Retinal pigment epithelial cell (primary cell): ENCODE results near the gene SLC9A3.
A peak's percentile ranks its signal among the peaks of the same experiment; 100 is the strongest.

Source experiments
- DNase-seq: peaks from one replicate; pipeline ENCODE4 v3.0.0-alpha.2; 2010; ENCODE audit warnings: low read depth
- H3K4me3 ChIP-seq: 2 replicates; pipeline ENCODE4 v1.5.1; 2011; ENCODE audit warnings: mild to moderate bottlenecking, low read length, control low read depth, moderate library complexity
- CTCF ChIP-seq: conservative IDR thresholded peaks from 2 replicates; pipeline ENCODE4 v1.5.1; 2011; ENCODE audit warnings: low read depth, low read length, control low read depth, inconsistent platforms

Gene SLC9A3

GRCh38 chr5:447501-447900 is 76.7 kb downstream of the SLC9A3 start:
- DNase-seq: no peak
- TF ChIP-seq CTCF: no peak
- no peak overlapping the region for H3K4me3 ChIP-seq

- TF ChIP-seq CTCF: peak; percentile 65
- DNase-seq: no peak
These were observed 77.4 kb downstream of the SLC9A3 start for GRCh38 chr5:446883-447263.

GRCh38 chr5:446066-446882 is 78.0 kb downstream of the SLC9A3 start:
- no peak overlapping the region for H3K4me3 ChIP-seq
- TF ChIP-seq CTCF: no peak
- no peak for DNase-seq

More at GRCh38 chr5:446883-447263, 77.4 kb downstream of the SLC9A3 start:
- no peak overlapping the region for H3K4me3 ChIP-seq

- DNase-seq: no peak
- H3K4me3 ChIP-seq: no peak overlapping the region
- TF ChIP-seq CTCF: no peak
These were observed 78.7 kb downstream of the SLC9A3 start for GRCh38 chr5:445591-445990.

- TF ChIP-seq CTCF: no peak
- peak overlapping the region; percentile 97 for H3K4me3 ChIP-seq
- no peak for DNase-seq
These were observed 80.0 kb downstream of the SLC9A3 start for GRCh38 chr5:444226-444625.

GRCh38 chr5:443239-444151 is 80.8 kb downstream of the SLC9A3 start:
- H3K4me3 ChIP-seq: peak overlapping the region; percentile 97
- TF ChIP-seq CTCF: no peak
- no peak for DNase-seq
